Activated CD8-positive, alpha-beta T cell treated with anti-CD3 and anti-CD28 coated beads, Interleukin-2, amount 10 ng/mL, durations not matched to agents 7 days and 5 days (primary cell): ENCODE results near the gene ALDH4A1. TPM values are rescaled to one million over a fixed set of nuclear protein-coding genes. Genes with fewer than 3 reads are reported as not detected.

Source experiments
- ATAC-seq: fragments of 150-1000 bp; cut with Tn5 transposase; one replicate; pipeline ENCODE4 v1.10.0; 2021; ENCODE audit warnings: moderate library complexity
- CTCF ChIA-PET: fragments of 350-600 bp; sonication (Branson Sonifier 250); formaldehyde crosslinking; loops from one replicate; lab custom pipeline; 2021; ENCODE audit warnings: antibody characterized with exemption; lab: Charles Lee
- POLR2A ChIA-PET: fragments of 350-600 bp; sonication (Branson Sonifier 250); formaldehyde crosslinking; loops from one replicate; lab custom pipeline; 2021; ENCODE audit warnings: antibody characterized with exemption; lab: Charles Lee
- DNase-seq: peaks from one replicate; pipeline ENCODE4 v3.0.0-alpha.2; 2020
- H3K27ac Mint-ChIP-seq: one replicate; pipeline ENCODE4 v1.8.0; 2021; ENCODE audit warnings: mild to moderate bottlenecking, mixed read lengths
- H3K27me3 Mint-ChIP-seq: one replicate; pipeline ENCODE4 v1.8.0; 2021; ENCODE audit warnings: low read depth, mixed read lengths
- H3K36me3 Mint-ChIP-seq: one replicate; pipeline ENCODE4 v1.8.0; 2021; ENCODE audit warnings: low read depth, mixed read lengths
- H3K4me1 Mint-ChIP-seq: one replicate; pipeline ENCODE4 v1.8.0; 2021; ENCODE audit warnings: low read depth, mixed read lengths
- H3K4me3 Mint-ChIP-seq: one replicate; pipeline ENCODE4 v1.8.0; 2021; ENCODE audit warnings: mild to moderate bottlenecking, mixed read lengths
- H3K9me3 Mint-ChIP-seq: one replicate; pipeline ENCODE4 v1.8.0; 2022; ENCODE audit warnings: mixed read lengths; ENCODE audit not compliant: insufficient read depth
- microRNA-seq: library from miRNA; unstranded; fragments of <30 nt; microRNA quantifications from one replicate; pipeline ENCODE4 v1.2.0, GENCODE V29; 2022
- total RNA-seq, 2 experiments: library from RNA; stranded (reverse); gene quantifications; one replicate each; pipeline ENCODE4 v1.2.3, GENCODE V29; 2021

Gene ALDH4A1
- total RNA-seq, 2 experiments from 2014 or later = 4.2 to 4.3 TPM

- ChIA-PET CTCF (no interaction called here), POLR2A (no interaction called here)
- Mint-ChIP-seq H3K27me3 (no peaks in the 10 kb centered on the region), H3K36me3 (no peaks in the 10 kb centered on the region), H3K27ac (no peak overlapping the region), H3K4me1 (no peaks in the 10 kb centered on the region), H3K9me3 (no peaks in the 10 kb centered on the region), H3K4me3 (no peak overlapping the region)
- DNase-seq (no peak), ATAC-seq (no peak)
Measured at GRCh38 chr1:18831656-18832055, 70.7 kb downstream of the ALDH4A1 start.

GRCh38 chr1:18830596-18830995 is 71.8 kb downstream of the ALDH4A1 start:
- ATAC-seq = no peak
- Mint-ChIP-seq H3K27ac (no peak overlapping the region), H3K4me1 (no peaks in the 10 kb centered on the region), H3K9me3 (no peaks in the 10 kb centered on the region), H3K4me3 (no peak overlapping the region), H3K36me3 (no peaks in the 10 kb centered on the region), H3K27me3 (no peaks in the 10 kb centered on the region)
- no peak for DNase-seq
- CTCF ChIA-PET = no interaction called here
- POLR2A ChIA-PET = no interaction called here

DNA sequence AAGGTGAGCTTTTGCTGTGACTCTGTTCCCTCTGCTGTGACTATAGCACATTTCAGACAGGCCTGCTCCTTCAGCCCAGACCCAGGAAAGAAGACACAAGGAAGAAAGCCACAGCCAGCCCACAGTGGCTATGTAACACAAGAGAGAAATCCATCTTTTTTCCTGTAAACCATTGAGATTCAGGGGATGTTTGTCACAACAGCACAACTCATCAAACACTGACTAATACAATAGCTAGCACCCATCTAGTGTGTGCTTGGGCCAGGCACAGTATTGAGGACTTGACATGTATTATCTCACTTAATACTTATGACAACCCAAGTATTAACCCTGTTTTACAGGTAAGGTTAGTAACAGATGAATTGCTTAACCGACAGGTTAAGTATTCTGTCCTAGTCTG is 72.7 kb downstream of the ALDH4A1 start:
- Mint-ChIP-seq H3K9me3 (no peaks in the 10 kb centered on the region), H3K4me1 (no peaks in the 10 kb centered on the region), H3K27ac (no peak overlapping the region), H3K4me3 (no peak overlapping the region), H3K27me3 (no peaks in the 10 kb centered on the region), H3K36me3 (no peaks in the 10 kb centered on the region)
- DNase-seq = no peak
- ATAC-seq = no peak
- ChIA-PET POLR2A (no interaction called here), CTCF (no interaction called here)

GRCh38 chr1:18828224-18828623 is 74.1 kb downstream of the ALDH4A1 start:
- POLR2A ChIA-PET = no interaction called here
- H3K27me3 Mint-ChIP-seq = no peaks in the 10 kb centered on the region
- H3K4me1 Mint-ChIP-seq = no peaks in the 10 kb centered on the region
- H3K9me3 Mint-ChIP-seq = no peaks in the 10 kb centered on the region
- no peak overlapping the region for H3K27ac Mint-ChIP-seq
- H3K4me3 Mint-ChIP-seq = no peak overlapping the region
- CTCF ChIA-PET = no interaction called here
- ATAC-seq = no peak
- DNase-seq = no peak
- H3K36me3 Mint-ChIP-seq = no peaks in the 10 kb centered on the region

- no peaks in the 10 kb centered on the region for H3K36me3 Mint-ChIP-seq
- H3K4me3 Mint-ChIP-seq = no peak overlapping the region
- no peaks in the 10 kb centered on the region for H3K9me3 Mint-ChIP-seq
- CTCF ChIA-PET = interaction anchor here (2.0 kb wide), 1 partner anchor 226 kb away, joined by 9 read pairs; no protein-coding TSS in a partner anchor
- POLR2A ChIA-PET = no interaction called here
- H3K27ac Mint-ChIP-seq = no peak overlapping the region
- H3K27me3 Mint-ChIP-seq = peaks cover 14% of the 10 kb centered on the region
- H3K4me1 Mint-ChIP-seq = no peaks in the 10 kb centered on the region
- DNase-seq (no peak), ATAC-seq (no peak)
Measured at GRCh38 chr1:18823438-18823837, 78.9 kb downstream of the ALDH4A1 start.

Small RNA genes within 50 kb of the gene (microRNA-seq; reads per million reads assigned to microRNA genes)
- not detected for gene MIR1290
- not detected for gene MIR4695

Other genes starting within 250 kb of the ALDH4A1 start
- gene TAS1R2, start 42.9 kb downstream of the ALDH4A1 start, total RNA-seq = not detected
- 1 to 10 TPM; 7.2 to 8.2 TPM for gene IFFO2, start 54.1 kb upstream of the ALDH4A1 start, total RNA-seq